Measurements from ENCODE around the gene SPATS2. TPM values are rescaled to one million over a fixed set of nuclear protein-coding genes. Genes with fewer than 3 reads are reported as not detected.

Gene SPATS2
- total RNA-seq, 1 experiment from 2014 or later, result 74.2 TPM

DNA sequence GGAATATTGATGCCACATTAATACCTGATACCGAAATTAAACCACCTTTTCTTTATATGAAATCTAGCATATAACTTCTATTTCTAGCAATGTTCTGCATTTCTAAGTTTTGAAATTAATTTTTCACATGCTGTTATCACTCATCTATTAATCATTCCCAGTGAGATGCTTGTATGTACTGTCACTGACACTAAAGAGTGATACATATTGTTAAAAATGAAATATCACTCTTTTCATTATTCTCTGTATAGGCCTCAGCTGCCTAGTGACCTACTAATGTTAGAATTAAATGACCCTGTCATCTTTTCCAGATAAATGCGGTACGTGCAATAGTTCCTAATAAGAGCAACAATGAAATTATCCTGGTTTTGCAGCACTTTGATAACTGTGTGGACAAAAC is 121.9 kb downstream of the SPATS2 start:
- Histone ChIP-seq H3K9me2 (ENCODE audit: insufficient read depth) (no peaks in the 10 kb centered on the region), H3K9me3 (ENCODE audit: control insufficient read depth in 1 of 2, insufficient read depth in 1 of 2, low read depth in 1 of 2, low read length in 2 of 2) (no peaks in the 10 kb centered on the region), H4K20me1 (ENCODE audit: insufficient read depth) (no peaks in the 10 kb centered on the region), H3K4me1 (ENCODE audit: control insufficient read depth in 1 of 2, insufficient read depth in 2 of 2, low read length in 2 of 2) (peaks cover 64 to 71% of the 10 kb centered on the region in 2 experiments), H3K27me3 (ENCODE audit: insufficient read depth, low read length) (no peaks in the 10 kb centered on the region), H3K79me2 (ENCODE audit: insufficient read depth, low read length) (peaks cover 6% of the 10 kb centered on the region), H2AFZ (ENCODE audit: low read depth, low read length, poor library complexity, severe bottlenecking) (no peak overlapping the region), H3K4me2 (ENCODE audit: low read length) (peak overlapping the region; percentile 73; the same call in 1 of the 2 replicates), H3K4me3 (replicated peaks in 1 of 2; ENCODE audit: low read depth in 1 of 2, low read length in 2 of 2) (0 out of 4 replicates have a peak overlapping the region, but pooled peaks of 1 of the 2 experiments have one; percentile 1), H3K27ac (ENCODE audit: low read depth, low read length) (peak overlapping the region; percentile 87; the same call in 1 of the 2 replicates), H3K36me3 (ENCODE audit: control insufficient read depth in 1 of 2, insufficient read depth in 2 of 2, low read length in 2 of 2) (no peaks in the 10 kb centered on the region), H3K9ac (ENCODE audit: low read length) (peak overlapping the region; percentile 51)
- ATAC-seq, result no peak
- TF ChIP-seq, protein P1, sequence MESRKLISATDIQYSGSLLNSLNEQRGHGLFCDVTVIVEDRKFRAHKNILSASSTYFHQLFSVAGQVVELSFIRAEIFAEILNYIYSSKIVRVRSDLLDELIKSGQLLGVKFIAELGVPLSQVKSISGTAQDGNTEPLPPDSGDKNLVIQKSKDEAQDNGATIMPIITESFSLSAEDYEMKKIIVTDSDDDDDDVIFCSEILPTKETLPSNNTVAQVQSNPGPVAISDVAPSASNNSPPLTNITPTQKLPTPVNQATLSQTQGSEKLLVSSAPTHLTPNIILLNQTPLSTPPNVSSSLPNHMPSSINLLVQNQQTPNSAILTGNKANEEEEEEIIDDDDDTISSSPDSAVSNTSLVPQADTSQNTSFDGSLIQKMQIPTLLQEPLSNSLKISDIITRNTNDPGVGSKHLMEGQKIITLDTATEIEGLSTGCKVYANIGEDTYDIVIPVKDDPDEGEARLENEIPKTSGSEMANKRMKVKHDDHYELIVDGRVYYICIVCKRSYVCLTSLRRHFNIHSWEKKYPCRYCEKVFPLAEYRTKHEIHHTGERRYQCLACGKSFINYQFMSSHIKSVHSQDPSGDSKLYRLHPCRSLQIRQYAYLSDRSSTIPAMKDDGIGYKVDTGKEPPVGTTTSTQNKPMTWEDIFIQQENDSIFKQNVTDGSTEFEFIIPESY (IDR thresholded peaks at IDR 0.05; ENCODE audit: extremely low read depth, insufficient replicate concordance, low read length), result no peak
- no peak for TF ChIP-seq SRF (IDR thresholded peaks at IDR 0.05; ENCODE audit: low read depth)
- no peak for TF ChIP-seq ELF1 (IDR thresholded peaks at IDR 0.05; ENCODE audit: borderline replicate concordance, low read depth)
- no peak for TF ChIP-seq CBX3 (IDR thresholded peaks at IDR 0.05; ENCODE audit: low read depth)
- TF ChIP-seq POLR2A (IDR thresholded peaks at IDR 0.05; ENCODE audit: borderline replicate concordance, extremely low read depth, insufficient read depth, insufficient read length), result no peak
- TF ChIP-seq EZH2 (IDR thresholded peaks at IDR 0.05), result no peak
- TF ChIP-seq, protein P2, sequence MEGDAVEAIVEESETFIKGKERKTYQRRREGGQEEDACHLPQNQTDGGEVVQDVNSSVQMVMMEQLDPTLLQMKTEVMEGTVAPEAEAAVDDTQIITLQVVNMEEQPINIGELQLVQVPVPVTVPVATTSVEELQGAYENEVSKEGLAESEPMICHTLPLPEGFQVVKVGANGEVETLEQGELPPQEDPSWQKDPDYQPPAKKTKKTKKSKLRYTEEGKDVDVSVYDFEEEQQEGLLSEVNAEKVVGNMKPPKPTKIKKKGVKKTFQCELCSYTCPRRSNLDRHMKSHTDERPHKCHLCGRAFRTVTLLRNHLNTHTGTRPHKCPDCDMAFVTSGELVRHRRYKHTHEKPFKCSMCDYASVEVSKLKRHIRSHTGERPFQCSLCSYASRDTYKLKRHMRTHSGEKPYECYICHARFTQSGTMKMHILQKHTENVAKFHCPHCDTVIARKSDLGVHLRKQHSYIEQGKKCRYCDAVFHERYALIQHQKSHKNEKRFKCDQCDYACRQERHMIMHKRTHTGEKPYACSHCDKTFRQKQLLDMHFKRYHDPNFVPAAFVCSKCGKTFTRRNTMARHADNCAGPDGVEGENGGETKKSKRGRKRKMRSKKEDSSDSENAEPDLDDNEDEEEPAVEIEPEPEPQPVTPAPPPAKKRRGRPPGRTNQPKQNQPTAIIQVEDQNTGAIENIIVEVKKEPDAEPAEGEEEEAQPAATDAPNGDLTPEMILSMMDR (IDR thresholded peaks at IDR 0.05 in 2 of 3, conservative IDR thresholded peaks at IDR 0.05 in 1 of 3; ENCODE audit: borderline replicate concordance in 1 of 3, insufficient read depth in 1 of 3, low read depth in 2 of 3, low read length in 2 of 3), result no peak
- TF ChIP-seq POLR2AphosphoS5 (IDR thresholded peaks at IDR 0.05; ENCODE audit: low read depth, low read length), result no peak
- no TSS peak for BruUV-seq (replicated peaks)
- no peak for DNase-seq (ENCODE audit: low read depth, low spot score)
- ChIA-PET RAD21 (ENCODE audit: low non-redundant PET in 1 of 2, low total read pairs in 2 of 2, uncharacterized antibody in 2 of 2, unreplicated experiment in 2 of 2) (no interaction called here), CTCF (no interaction called here), POLR2A (no interaction called here)
- intact Hi-C loops (cut with micrococcal nuclease), result no loop called here
